ENCODE measurements around the gene TPSB2.
"Not testable (repeated sequence)": the region's sequence is repeated elsewhere in the genome, so short reads cannot be mapped to it uniquely, and the experiment has no call there.

The TPSB2 gene

DNA sequence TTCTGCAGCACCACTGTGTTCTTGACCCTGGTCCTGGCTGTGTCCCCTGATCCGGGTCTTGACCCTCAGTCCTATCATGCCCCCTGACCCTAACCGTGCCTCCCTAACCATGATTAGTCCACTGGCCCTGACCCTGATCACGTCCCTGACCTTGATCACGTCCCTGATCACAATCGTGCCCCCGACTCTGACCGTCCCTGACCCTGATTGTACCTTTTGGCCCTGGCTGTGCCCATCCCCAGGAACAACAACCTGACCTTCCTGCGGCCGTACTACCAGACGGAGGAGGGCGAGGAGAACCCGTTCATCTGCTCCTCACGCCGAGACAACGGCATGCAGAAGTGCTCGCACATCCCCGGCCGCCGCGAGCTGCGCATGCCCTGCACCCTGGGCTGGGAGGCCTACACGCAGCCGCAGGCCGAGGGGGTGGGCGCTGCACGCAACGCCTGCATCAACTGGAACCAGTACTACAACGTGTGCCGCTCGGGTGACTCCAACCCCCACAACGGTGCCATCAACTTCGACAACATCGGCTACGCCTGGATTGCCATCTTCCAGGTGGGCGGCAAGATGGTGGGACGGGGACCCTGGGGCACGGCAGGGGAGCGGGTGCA lies 29.9 kb downstream of the TPSB2 start:
- Histone ChIP-seq H3K4me3 (ENCODE audit: low read depth, low read length) (no peak overlapping the region), H3K9me3 (ENCODE audit: control insufficient read depth, insufficient read depth, low read length) (no peaks in the 10 kb centered on the region), H3K27me3 (ENCODE audit: control insufficient read depth, insufficient read depth, low read length) (no peaks in the 10 kb centered on the region), H3K36me3 (ENCODE audit: control insufficient read depth, insufficient read depth, low read length) (peaks cover 27% of the 10 kb centered on the region), H3K4me1 (ENCODE audit: control insufficient read depth, insufficient read depth, low read length) (no peaks in the 10 kb centered on the region), H3K9ac (ENCODE audit: low read depth, low read length) (no peak overlapping the region)

DNA sequence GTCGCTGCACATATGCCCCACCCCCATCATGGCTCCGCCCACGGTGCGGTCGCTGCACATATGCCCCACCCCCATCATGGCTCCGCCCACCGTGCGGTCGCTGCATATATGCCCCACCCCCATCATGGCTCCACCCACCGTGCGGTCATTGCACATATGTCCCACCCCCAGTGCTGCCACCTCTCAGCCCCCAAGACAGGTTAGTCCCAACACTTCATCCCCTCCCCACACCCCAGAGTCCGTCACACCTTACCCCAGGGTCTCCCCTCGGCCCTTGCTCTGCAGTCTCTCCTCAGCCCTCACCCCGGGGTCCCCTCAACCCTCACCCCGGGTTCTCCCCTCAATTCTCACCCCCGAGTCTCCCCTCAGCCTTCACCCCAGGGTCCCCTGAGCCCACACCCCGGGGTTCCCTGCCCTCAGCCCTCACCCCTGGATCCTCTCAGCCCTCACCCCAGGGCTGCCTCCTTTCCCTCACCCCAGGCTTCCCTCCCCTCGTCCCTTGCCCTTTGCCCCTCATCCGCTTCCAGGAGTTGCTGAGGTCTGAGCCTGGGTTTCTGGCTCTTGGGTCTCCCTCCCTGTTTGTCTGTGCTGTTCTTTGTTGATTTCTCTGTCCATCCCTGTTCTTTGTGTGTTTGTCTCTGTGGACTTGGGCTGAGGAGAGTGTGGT lies 30.5 kb downstream of the TPSB2 start:
- Histone ChIP-seq H3K27me3 (ENCODE audit: control insufficient read depth, insufficient read depth, low read length) (no peaks in the 10 kb centered on the region), H3K4me3 (ENCODE audit: low read depth, low read length) (no peak overlapping the region), H3K4me1 (ENCODE audit: control insufficient read depth, insufficient read depth, low read length) (no peaks in the 10 kb centered on the region), H3K9me3 (ENCODE audit: control insufficient read depth, insufficient read depth, low read length) (no peaks in the 10 kb centered on the region), H3K36me3 (ENCODE audit: control insufficient read depth, insufficient read depth, low read length) (peaks cover 25% of the 10 kb centered on the region), H3K9ac (ENCODE audit: low read depth, low read length) (no peak overlapping the region)

DNA sequence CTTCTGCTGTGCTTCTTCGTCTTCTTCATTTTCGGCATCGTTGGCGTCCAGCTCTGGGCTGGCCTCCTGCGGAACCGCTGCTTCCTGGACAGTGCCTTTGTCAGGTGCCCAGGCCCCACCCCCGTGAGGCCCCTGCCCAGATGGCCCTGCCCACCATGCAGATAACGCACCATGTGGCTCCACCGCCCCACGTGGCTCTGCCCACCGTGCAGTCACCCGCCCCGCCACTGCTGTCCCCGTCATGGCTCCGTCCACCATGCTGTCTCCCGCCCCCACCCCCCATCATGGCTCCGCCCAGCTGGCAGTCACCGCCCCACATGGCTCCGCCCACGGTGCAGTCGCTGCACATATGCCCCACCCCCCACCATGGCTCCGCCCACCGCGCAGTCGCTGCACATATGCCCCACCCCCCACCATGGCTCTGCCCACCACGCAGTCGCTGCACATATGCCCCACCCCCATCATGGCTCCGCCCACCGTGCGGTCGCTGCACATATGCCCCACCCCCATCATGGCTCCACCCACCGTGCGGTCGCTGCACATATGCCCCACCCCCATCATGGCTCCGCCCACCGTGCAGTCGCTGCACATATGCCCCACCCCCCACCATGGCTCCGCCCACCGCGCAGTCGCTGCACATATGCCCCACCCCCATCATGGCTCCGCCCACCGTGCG lies 31.2 kb downstream of the TPSB2 start:
- not testable (repeated sequence) for H3K9ac ChIP-seq (ENCODE audit: low read depth, low read length); H3K4me1 ChIP-seq (ENCODE audit: control insufficient read depth, insufficient read depth, low read length); H3K27me3 ChIP-seq (ENCODE audit: control insufficient read depth, insufficient read depth, low read length); H3K4me3 ChIP-seq (ENCODE audit: low read depth, low read length); H3K9me3 ChIP-seq (ENCODE audit: control insufficient read depth, insufficient read depth, low read length)
- peaks cover 25% of the 10 kb centered on the region for H3K36me3 ChIP-seq (ENCODE audit: control insufficient read depth, insufficient read depth, low read length)

DNA sequence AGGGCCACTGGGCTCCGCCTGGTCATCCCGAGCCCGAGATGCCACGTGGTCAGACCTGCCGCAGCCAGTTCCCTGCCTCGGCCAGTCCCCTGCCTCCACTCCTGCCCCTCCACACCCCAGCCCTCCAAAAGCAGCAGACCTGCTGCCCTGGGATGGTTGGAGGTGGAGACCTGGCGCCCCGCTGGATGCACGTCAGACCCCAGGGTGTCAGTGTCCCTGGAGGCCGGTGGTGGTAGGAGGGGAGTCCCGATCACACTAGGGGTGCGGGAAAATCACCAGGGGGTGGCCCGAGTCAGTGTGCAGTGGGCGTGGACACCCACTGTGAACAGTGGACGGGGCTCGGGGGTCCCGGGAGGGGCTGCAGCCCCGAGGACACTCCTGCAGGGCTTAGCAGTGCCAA lies 31.8 kb downstream of the TPSB2 start:
- Histone ChIP-seq H3K27me3 (ENCODE audit: control insufficient read depth, insufficient read depth, low read length) (no peaks in the 10 kb centered on the region), H3K9me3 (ENCODE audit: control insufficient read depth, insufficient read depth, low read length) (no peaks in the 10 kb centered on the region), H3K36me3 (ENCODE audit: control insufficient read depth, insufficient read depth, low read length) (peaks cover 25% of the 10 kb centered on the region), H3K4me3 (ENCODE audit: low read depth, low read length) (no peak overlapping the region), H3K9ac (ENCODE audit: low read depth, low read length) (no peak overlapping the region), H3K4me1 (ENCODE audit: control insufficient read depth, insufficient read depth, low read length) (no peaks in the 10 kb centered on the region)

DNA sequence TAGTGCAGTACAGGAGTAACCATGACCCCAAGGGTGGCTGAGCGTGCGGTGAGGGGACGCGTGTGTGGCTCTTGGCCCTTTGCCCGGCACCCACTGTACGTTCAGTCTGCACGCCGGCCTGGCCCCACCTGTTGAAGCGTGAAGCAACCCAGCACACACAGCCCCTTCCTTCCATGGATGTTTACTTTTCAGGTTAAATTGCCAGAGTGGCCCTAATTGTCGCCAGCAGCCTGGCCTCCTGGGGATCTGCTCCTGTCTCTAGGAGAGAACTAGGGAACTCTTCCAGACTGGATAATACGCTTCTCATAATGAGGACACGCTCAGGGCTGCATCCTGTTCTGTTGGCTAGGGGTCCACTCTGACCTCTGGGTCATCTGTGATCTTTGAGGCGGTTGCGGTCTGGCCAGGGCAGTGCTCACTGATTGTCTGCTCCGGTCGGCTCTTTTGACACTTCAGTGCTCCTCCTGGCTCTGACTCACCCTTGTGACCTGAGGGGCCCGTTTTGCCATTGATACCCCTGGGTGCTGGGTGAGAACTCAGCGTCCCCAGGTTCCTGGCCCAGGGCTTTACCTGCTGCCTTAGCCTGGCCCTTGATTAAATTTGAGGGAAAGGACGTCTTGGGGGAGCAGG lies 32.6 kb downstream of the TPSB2 start:
- Histone ChIP-seq H3K36me3 (ENCODE audit: control insufficient read depth, insufficient read depth, low read length) (peaks cover 22% of the 10 kb centered on the region), H3K27me3 (ENCODE audit: control insufficient read depth, insufficient read depth, low read length) (no peaks in the 10 kb centered on the region), H3K4me1 (ENCODE audit: control insufficient read depth, insufficient read depth, low read length) (no peaks in the 10 kb centered on the region), H3K9ac (ENCODE audit: low read depth, low read length) (no peak overlapping the region), H3K9me3 (ENCODE audit: control insufficient read depth, insufficient read depth, low read length) (no peaks in the 10 kb centered on the region), H3K4me3 (ENCODE audit: low read depth, low read length) (no peak overlapping the region)

DNA sequence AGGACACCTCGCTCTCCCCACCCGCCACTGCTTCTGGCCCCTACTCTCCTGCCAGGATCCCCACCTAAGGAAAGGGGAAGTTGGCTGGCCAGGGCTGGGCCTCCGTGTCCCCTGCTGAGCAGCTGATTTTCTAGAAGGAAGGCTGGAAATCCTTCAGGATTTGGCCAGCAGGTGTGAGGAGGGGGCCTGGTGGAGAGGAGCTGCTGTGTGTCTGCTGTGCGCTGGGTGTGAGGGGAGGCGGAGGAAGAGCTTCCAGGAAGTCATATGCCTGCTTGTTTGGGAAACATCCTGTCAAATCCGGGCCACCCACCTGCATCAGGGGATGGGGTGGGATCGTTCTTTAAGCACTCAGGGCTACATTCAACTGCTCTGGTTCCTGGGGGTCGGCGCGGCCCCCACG lies 33.5 kb downstream of the TPSB2 start:
- H3K9ac ChIP-seq (ENCODE audit: low read depth, low read length), result no peak overlapping the region
- no peak overlapping the region for H3K4me3 ChIP-seq (ENCODE audit: low read depth, low read length)
- H3K4me1 ChIP-seq (ENCODE audit: control insufficient read depth, insufficient read depth, low read length), result no peaks in the 10 kb centered on the region
- H3K36me3 ChIP-seq (ENCODE audit: control insufficient read depth, insufficient read depth, low read length), result peaks cover 14% of the 10 kb centered on the region
- H3K27me3 ChIP-seq (ENCODE audit: control insufficient read depth, insufficient read depth, low read length), result no peaks in the 10 kb centered on the region
- no peaks in the 10 kb centered on the region for H3K9me3 ChIP-seq (ENCODE audit: control insufficient read depth, insufficient read depth, low read length)

DNA sequence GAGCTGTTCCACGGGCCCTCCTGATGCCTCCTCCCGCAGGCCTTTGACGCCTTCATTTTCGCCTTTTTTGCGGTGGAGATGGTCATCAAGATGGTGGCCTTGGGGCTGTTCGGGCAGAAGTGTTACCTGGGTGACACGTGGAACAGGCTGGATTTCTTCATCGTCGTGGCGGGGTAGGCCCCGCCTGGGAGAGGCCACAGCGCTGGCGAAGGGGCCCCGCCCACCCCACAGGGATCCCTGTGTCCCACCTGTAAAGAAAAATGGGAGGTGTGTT lies 34.7 kb downstream of the TPSB2 start:
- Histone ChIP-seq H3K4me3 (ENCODE audit: low read depth, low read length) (no peak overlapping the region), H3K36me3 (ENCODE audit: control insufficient read depth, insufficient read depth, low read length) (peaks cover 8% of the 10 kb centered on the region), H3K27me3 (ENCODE audit: control insufficient read depth, insufficient read depth, low read length) (no peaks in the 10 kb centered on the region), H3K4me1 (ENCODE audit: control insufficient read depth, insufficient read depth, low read length) (no peaks in the 10 kb centered on the region), H3K9ac (ENCODE audit: low read depth, low read length) (no peak overlapping the region), H3K9me3 (ENCODE audit: control insufficient read depth, insufficient read depth, low read length) (no peaks in the 10 kb centered on the region)

DNA sequence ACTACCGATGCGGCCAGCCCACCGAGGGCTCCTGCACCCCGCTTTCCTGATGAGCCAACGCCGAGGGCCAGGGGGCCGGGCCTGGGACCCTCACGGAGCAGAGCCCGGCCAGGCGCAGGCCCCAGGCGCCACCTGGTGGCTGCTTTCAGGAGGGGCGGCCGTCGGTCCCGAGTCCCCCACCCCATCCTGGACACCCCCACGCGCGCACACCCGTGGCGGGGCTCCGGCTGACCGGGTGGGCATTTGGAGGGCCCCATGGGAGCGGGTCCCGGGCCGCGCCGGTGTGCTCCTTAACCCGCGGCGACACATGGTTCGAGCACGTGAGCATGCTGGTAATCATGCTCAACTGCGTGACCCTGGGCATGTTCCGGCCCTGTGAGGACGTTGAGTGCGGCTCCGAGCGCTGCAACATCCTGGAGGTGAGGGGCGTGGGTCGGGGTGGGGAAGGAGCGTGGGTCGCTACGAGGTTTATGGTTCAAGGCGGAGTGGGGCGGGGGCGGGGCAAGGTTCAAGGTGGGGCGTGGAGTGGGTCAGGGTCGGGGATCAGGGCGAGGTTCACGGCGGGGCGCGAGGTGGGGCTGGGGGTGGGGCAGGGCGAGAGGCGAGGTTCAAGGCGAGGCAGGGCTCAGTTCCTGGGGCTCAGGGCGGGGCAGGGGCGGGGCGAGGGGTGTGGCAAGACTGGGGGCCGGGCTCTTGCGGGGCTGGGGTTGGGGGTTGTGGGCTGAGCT lies 35.2 kb downstream of the TPSB2 start:
- Histone ChIP-seq H3K4me1 (ENCODE audit: control insufficient read depth, insufficient read depth, low read length) (no peaks in the 10 kb centered on the region), H3K27me3 (ENCODE audit: control insufficient read depth, insufficient read depth, low read length) (no peaks in the 10 kb centered on the region), H3K4me3 (ENCODE audit: low read depth, low read length) (no peak overlapping the region), H3K9ac (ENCODE audit: low read depth, low read length) (no peak overlapping the region), H3K9me3 (ENCODE audit: control insufficient read depth, insufficient read depth, low read length) (no peaks in the 10 kb centered on the region), H3K36me3 (ENCODE audit: control insufficient read depth, insufficient read depth, low read length) (peaks cover 3% of the 10 kb centered on the region)

DNA sequence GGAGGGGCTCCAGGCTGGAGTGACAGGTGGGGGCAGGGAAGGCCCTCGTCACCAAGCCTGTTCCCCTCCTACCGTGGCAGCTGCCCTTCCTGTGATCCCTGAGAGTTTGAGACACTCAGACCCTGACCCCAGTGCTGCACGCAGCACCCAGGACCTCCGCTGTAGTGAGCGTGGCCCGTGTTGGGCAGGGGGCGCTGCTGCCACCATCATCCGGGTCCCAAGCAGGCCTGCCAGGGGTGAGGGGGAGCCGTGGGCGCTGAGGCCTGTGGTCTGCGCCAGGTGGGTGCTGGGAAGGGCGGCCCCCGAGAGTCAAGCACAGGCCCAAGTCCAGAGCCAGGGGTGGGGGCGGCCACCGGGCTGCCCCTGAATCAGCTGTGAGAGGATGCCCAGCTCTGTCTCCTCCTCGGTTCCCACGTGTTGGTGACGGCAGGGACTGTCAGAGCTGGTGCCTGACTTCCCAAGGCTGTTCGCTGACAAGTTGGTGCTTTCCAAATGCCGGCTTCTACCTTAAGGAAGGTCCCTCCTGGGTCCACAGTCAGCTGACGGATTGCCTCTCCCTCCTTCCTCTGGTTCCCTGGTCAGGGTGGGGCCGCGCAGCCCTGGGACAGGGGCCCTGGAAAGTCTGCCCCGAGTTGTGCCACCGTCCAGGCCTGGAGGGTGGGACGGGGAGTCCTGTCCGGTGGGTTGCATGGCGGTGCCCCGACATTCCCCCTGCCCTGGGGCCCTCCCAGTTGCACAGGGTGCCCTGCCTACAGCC lies 36.0 kb downstream of the TPSB2 start:
- no peak overlapping the region for H3K4me3 ChIP-seq (ENCODE audit: low read depth, low read length)

DNA sequence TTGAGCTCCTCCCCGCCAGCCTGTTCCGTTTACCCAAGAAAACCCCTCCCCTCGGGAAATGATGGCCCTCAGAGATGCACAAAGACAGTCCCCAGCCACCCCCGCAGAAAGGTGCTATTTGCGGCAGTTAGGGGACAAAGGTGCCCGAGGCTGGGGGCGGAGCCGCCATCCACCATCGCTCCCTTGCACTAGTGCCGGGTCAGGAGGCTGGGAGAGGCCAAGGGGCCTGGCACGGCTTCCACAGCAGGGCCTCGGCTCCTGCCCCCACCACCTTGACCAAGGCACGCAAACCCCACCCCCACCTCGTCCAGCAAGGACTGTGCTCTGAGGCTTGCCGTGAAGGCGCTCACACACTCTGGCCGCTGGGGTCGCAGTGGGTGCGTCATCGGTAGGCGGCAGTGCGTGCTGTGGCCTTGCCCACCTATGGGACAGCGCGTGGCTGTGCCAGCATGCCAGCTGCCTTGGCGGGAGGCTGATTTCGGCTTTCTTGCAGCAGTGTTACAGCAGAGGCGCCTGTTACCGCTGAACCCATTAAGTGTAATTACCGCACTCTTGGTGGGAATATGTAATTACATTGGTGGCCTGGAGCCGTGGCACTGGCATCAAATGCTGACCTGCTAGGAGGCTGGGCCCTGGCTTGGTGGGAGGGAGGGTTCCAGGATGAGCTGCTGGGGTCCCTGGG lies 36.7 kb downstream of the TPSB2 start:
- Histone ChIP-seq H3K4me1 (ENCODE audit: control insufficient read depth, insufficient read depth, low read length) (no peaks in the 10 kb centered on the region), H3K9me3 (ENCODE audit: control insufficient read depth, insufficient read depth, low read length) (no peaks in the 10 kb centered on the region), H3K9ac (ENCODE audit: low read depth, low read length) (no peak overlapping the region), H3K36me3 (ENCODE audit: control insufficient read depth, insufficient read depth, low read length) (peaks cover 3% of the 10 kb centered on the region), H3K27me3 (ENCODE audit: control insufficient read depth, insufficient read depth, low read length) (no peaks in the 10 kb centered on the region), H3K4me3 (ENCODE audit: low read depth, low read length) (no peak overlapping the region)

More for the DNA sequence above, 36.0 kb downstream of the TPSB2 start:
- no peak overlapping the region for H3K9ac ChIP-seq (ENCODE audit: low read depth, low read length)
- H3K4me1 ChIP-seq (ENCODE audit: control insufficient read depth, insufficient read depth, low read length), result no peaks in the 10 kb centered on the region
- H3K9me3 ChIP-seq (ENCODE audit: control insufficient read depth, insufficient read depth, low read length), result no peaks in the 10 kb centered on the region
- H3K36me3 ChIP-seq (ENCODE audit: control insufficient read depth, insufficient read depth, low read length), result peaks cover 3% of the 10 kb centered on the region
- no peaks in the 10 kb centered on the region for H3K27me3 ChIP-seq (ENCODE audit: control insufficient read depth, insufficient read depth, low read length)
